ENCODE data around the gene HSPB8.
A peak's percentile ranks its signal among the peaks of the same experiment; 100 is the strongest.

HSPB8 gene

GRCh38 chr12:119178544-119179334 lies at the start of gene HSPB8:
TSS of gene HSPB8 (plus strand) at chr12:119178931. CDS start at chr12:119179313, 382 bp downstream.
- no peaks in the 10 kb centered on the region for H3K27me3 ChIP-seq (ENCODE audit: control insufficient read depth in 1 of 2, insufficient read depth in 2 of 2, low read length in 2 of 2)
- peak within 1 kb of the TSS; percentile 12 to 48 for H3K4me3 ChIP-seq (ENCODE audit: low read depth in 1 of 2, low read length in 2 of 2)
- no peaks in the 10 kb centered on the region for H3K36me3 ChIP-seq (ENCODE audit: control insufficient read depth in 1 of 2, insufficient read depth in 2 of 2, low read length in 2 of 2)
- H3K27ac ChIP-seq (ENCODE audit: low read depth, low read length), result peak within 1 kb of the TSS; percentile 30
- H3K9me3 ChIP-seq (ENCODE audit: control insufficient read depth in 1 of 2, low read length in 2 of 2), result no peaks in the 10 kb centered on the region
- H3K9ac ChIP-seq (ENCODE audit: low read depth in 1 of 2, low read length in 2 of 2), result peak within 1 kb of the TSS; percentile 38 to 51
- no peaks in the 10 kb centered on the region for H3K4me1 ChIP-seq (ENCODE audit: control insufficient read depth in 1 of 2, insufficient read depth in 2 of 2, low read length in 2 of 2)

GRCh38 chr12:119129827-119130434 lies 48.8 kb upstream of the HSPB8 start:
- H3K9ac ChIP-seq (ENCODE audit: low read depth in 1 of 2, low read length in 2 of 2), result no peak overlapping the region
- H3K36me3 ChIP-seq (ENCODE audit: control insufficient read depth in 1 of 2, insufficient read depth in 2 of 2, low read length in 2 of 2), result no peaks in the 10 kb centered on the region
- H3K9me3 ChIP-seq (ENCODE audit: control insufficient read depth in 1 of 2, low read length in 2 of 2), result no peaks in the 10 kb centered on the region
- H3K4me1 ChIP-seq (ENCODE audit: control insufficient read depth in 1 of 2, insufficient read depth in 2 of 2, low read length in 2 of 2), result no peaks in the 10 kb centered on the region
- H3K27ac ChIP-seq (ENCODE audit: low read depth, low read length), result no peak overlapping the region
- no peak overlapping the region for H3K4me3 ChIP-seq (ENCODE audit: low read depth in 1 of 2, low read length in 2 of 2)
- no peaks in the 10 kb centered on the region for H3K27me3 ChIP-seq (ENCODE audit: control insufficient read depth in 1 of 2, insufficient read depth in 2 of 2, low read length in 2 of 2)

- no peak overlapping the region for H3K9ac ChIP-seq (ENCODE audit: low read depth in 1 of 2, low read length in 2 of 2)
- no peak overlapping the region for H3K4me3 ChIP-seq (ENCODE audit: low read depth in 1 of 2, low read length in 2 of 2)
- H3K9me3 ChIP-seq (ENCODE audit: control insufficient read depth in 1 of 2, low read length in 2 of 2), result no peaks in the 10 kb centered on the region
- no peaks in the 10 kb centered on the region for H3K27me3 ChIP-seq (ENCODE audit: control insufficient read depth in 1 of 2, insufficient read depth in 2 of 2, low read length in 2 of 2)
- H3K4me1 ChIP-seq (ENCODE audit: control insufficient read depth in 1 of 2, insufficient read depth in 2 of 2, low read length in 2 of 2), result no peaks in the 10 kb centered on the region
- no peak overlapping the region for H3K27ac ChIP-seq (ENCODE audit: low read depth, low read length)
- H3K36me3 ChIP-seq (ENCODE audit: control insufficient read depth in 1 of 2, insufficient read depth in 2 of 2, low read length in 2 of 2), result no peaks in the 10 kb centered on the region
Observed at GRCh38 chr12:119130523-119130922, 48.2 kb upstream of the HSPB8 start.

GRCh38 chr12:119134284-119135072 lies 44.3 kb upstream of the HSPB8 start:
- Histone ChIP-seq H3K27ac (ENCODE audit: low read depth, low read length) (no peak overlapping the region), H3K9ac (ENCODE audit: low read depth in 1 of 2, low read length in 2 of 2) (no peak overlapping the region), H3K9me3 (ENCODE audit: control insufficient read depth in 1 of 2, low read length in 2 of 2) (no peaks in the 10 kb centered on the region), H3K27me3 (ENCODE audit: control insufficient read depth in 1 of 2, insufficient read depth in 2 of 2, low read length in 2 of 2) (no peaks in the 10 kb centered on the region), H3K36me3 (ENCODE audit: control insufficient read depth in 1 of 2, insufficient read depth in 2 of 2, low read length in 2 of 2) (no peaks in the 10 kb centered on the region), H3K4me1 (ENCODE audit: control insufficient read depth in 1 of 2, insufficient read depth in 2 of 2, low read length in 2 of 2) (no peaks in the 10 kb centered on the region), H3K4me3 (ENCODE audit: low read depth in 1 of 2, low read length in 2 of 2) (no peak overlapping the region)

GRCh38 chr12:119136811-119137410 lies 41.8 kb upstream of the HSPB8 start:
- no peaks in the 10 kb centered on the region for H3K36me3 ChIP-seq (ENCODE audit: control insufficient read depth in 1 of 2, insufficient read depth in 2 of 2, low read length in 2 of 2)
- no peak overlapping the region for H3K27ac ChIP-seq (ENCODE audit: low read depth, low read length)
- H3K27me3 ChIP-seq (ENCODE audit: control insufficient read depth in 1 of 2, insufficient read depth in 2 of 2, low read length in 2 of 2), result no peaks in the 10 kb centered on the region
- H3K4me3 ChIP-seq (ENCODE audit: low read depth in 1 of 2, low read length in 2 of 2), result no peak overlapping the region
- H3K9ac ChIP-seq (ENCODE audit: low read depth in 1 of 2, low read length in 2 of 2), result no peak overlapping the region
- H3K4me1 ChIP-seq (ENCODE audit: control insufficient read depth in 1 of 2, insufficient read depth in 2 of 2, low read length in 2 of 2), result no peaks in the 10 kb centered on the region
- H3K9me3 ChIP-seq (ENCODE audit: control insufficient read depth in 1 of 2, low read length in 2 of 2), result no peaks in the 10 kb centered on the region

GRCh38 chr12:119139448-119139847 lies 39.3 kb upstream of the HSPB8 start:
- Histone ChIP-seq H3K4me1 (ENCODE audit: control insufficient read depth in 1 of 2, insufficient read depth in 2 of 2, low read length in 2 of 2) (no peaks in the 10 kb centered on the region), H3K9ac (ENCODE audit: low read depth in 1 of 2, low read length in 2 of 2) (no peak overlapping the region)

GRCh38 chr12:119145367-119145766 lies 33.4 kb upstream of the HSPB8 start:
- Histone ChIP-seq H3K27me3 (ENCODE audit: control insufficient read depth in 1 of 2, insufficient read depth in 2 of 2, low read length in 2 of 2) (no peaks in the 10 kb centered on the region), H3K27ac (ENCODE audit: low read depth, low read length) (no peak overlapping the region), H3K36me3 (ENCODE audit: control insufficient read depth in 1 of 2, insufficient read depth in 2 of 2, low read length in 2 of 2) (no peaks in the 10 kb centered on the region), H3K4me3 (ENCODE audit: low read depth in 1 of 2, low read length in 2 of 2) (no peak overlapping the region), H3K9me3 (ENCODE audit: control insufficient read depth in 1 of 2, low read length in 2 of 2) (no peaks in the 10 kb centered on the region), H3K9ac (ENCODE audit: low read depth in 1 of 2, low read length in 2 of 2) (no peak overlapping the region), H3K4me1 (ENCODE audit: control insufficient read depth in 1 of 2, insufficient read depth in 2 of 2, low read length in 2 of 2) (no peaks in the 10 kb centered on the region)

More at GRCh38 chr12:119139448-119139847, 39.3 kb upstream of the HSPB8 start:
- Histone ChIP-seq H3K9me3 (ENCODE audit: control insufficient read depth in 1 of 2, low read length in 2 of 2) (no peaks in the 10 kb centered on the region), H3K36me3 (ENCODE audit: control insufficient read depth in 1 of 2, insufficient read depth in 2 of 2, low read length in 2 of 2) (no peaks in the 10 kb centered on the region), H3K27me3 (ENCODE audit: control insufficient read depth in 1 of 2, insufficient read depth in 2 of 2, low read length in 2 of 2) (no peaks in the 10 kb centered on the region), H3K4me3 (ENCODE audit: low read depth in 1 of 2, low read length in 2 of 2) (no peak overlapping the region), H3K27ac (ENCODE audit: low read depth, low read length) (no peak overlapping the region)

- H3K9me3 ChIP-seq (ENCODE audit: control insufficient read depth in 1 of 2, low read length in 2 of 2), result no peaks in the 10 kb centered on the region
- no peaks in the 10 kb centered on the region for H3K27me3 ChIP-seq (ENCODE audit: control insufficient read depth in 1 of 2, insufficient read depth in 2 of 2, low read length in 2 of 2)
- no peak overlapping the region for H3K27ac ChIP-seq (ENCODE audit: low read depth, low read length)
Observed at GRCh38 chr12:119147847-119148448, 30.8 kb upstream of the HSPB8 start.

GRCh38 chr12:119149270-119149669 lies 29.5 kb upstream of the HSPB8 start:
- Histone ChIP-seq H3K27me3 (ENCODE audit: control insufficient read depth in 1 of 2, insufficient read depth in 2 of 2, low read length in 2 of 2) (no peaks in the 10 kb centered on the region), H3K4me1 (ENCODE audit: control insufficient read depth in 1 of 2, insufficient read depth in 2 of 2, low read length in 2 of 2) (no peaks in the 10 kb centered on the region), H3K9ac (ENCODE audit: low read depth in 1 of 2, low read length in 2 of 2) (no peak overlapping the region), H3K4me3 (ENCODE audit: low read depth in 1 of 2, low read length in 2 of 2) (no peak overlapping the region), H3K27ac (ENCODE audit: low read depth, low read length) (no peak overlapping the region), H3K9me3 (ENCODE audit: control insufficient read depth in 1 of 2, low read length in 2 of 2) (no peaks in the 10 kb centered on the region), H3K36me3 (ENCODE audit: control insufficient read depth in 1 of 2, insufficient read depth in 2 of 2, low read length in 2 of 2) (no peaks in the 10 kb centered on the region)

More at GRCh38 chr12:119147847-119148448, 30.8 kb upstream of the HSPB8 start:
- Histone ChIP-seq H3K9ac (ENCODE audit: low read depth in 1 of 2, low read length in 2 of 2) (no peak overlapping the region), H3K4me1 (ENCODE audit: control insufficient read depth in 1 of 2, insufficient read depth in 2 of 2, low read length in 2 of 2) (no peaks in the 10 kb centered on the region), H3K4me3 (ENCODE audit: low read depth in 1 of 2, low read length in 2 of 2) (no peak overlapping the region), H3K36me3 (ENCODE audit: control insufficient read depth in 1 of 2, insufficient read depth in 2 of 2, low read length in 2 of 2) (no peaks in the 10 kb centered on the region)

Data from duodenal mucosa (tissue), 2 donors.